CD4-positive, alpha-beta memory T cell (primary cell): ENCODE results near the gene IRAK2. TPM values are rescaled to one million over a fixed set of nuclear protein-coding genes. Genes with fewer than 3 reads are reported as not detected.
"Not testable (repeated sequence)": the region's sequence is repeated elsewhere in the genome, so short reads cannot be mapped to it uniquely, and the experiment has no call there.

Experiments used
- CTCF ChIA-PET: fragments of 350-600 bp; sonication (Branson Sonifier 250); formaldehyde crosslinking; loops from one replicate; lab custom pipeline; 2021; ENCODE audit warnings: inconsistent platforms; ENCODE audit not compliant: partially characterized antibody; lab: Charles Lee
- POLR2A ChIA-PET: fragments of 350-600 bp; sonication (Branson Sonifier 250); formaldehyde crosslinking; loops from one replicate; lab custom pipeline; 2021; ENCODE audit not compliant: partially characterized antibody; lab: Charles Lee
- DNase-seq, 5 donors: peaks; one replicate each; pipeline versions ENCODE4 v3.0.0 to v3.0.0-alpha.2; 2020 to 2022; ENCODE audit warnings: mixed read lengths in 1 of 5
- H3K27ac ChIP-seq: one replicate; pipeline ENCODE4 v1.7.0; 2013; ENCODE audit warnings: low read depth, low read length
- H3K27me3 ChIP-seq: 2 replicates; pipeline ENCODE4 v1.7.0; 2013; ENCODE audit warnings: mild to moderate bottlenecking, low read length, moderate library complexity; ENCODE audit not compliant: insufficient read depth
- H3K36me3 ChIP-seq: 2 replicates; pipeline ENCODE4 v1.7.0; 2013; ENCODE audit warnings: mild to moderate bottlenecking, low read length, moderate library complexity; ENCODE audit not compliant: insufficient read depth
- H3K4me1 ChIP-seq: 2 replicates; pipeline ENCODE4 v1.7.0; 2013; ENCODE audit warnings: mild to moderate bottlenecking, low read length, moderate library complexity; ENCODE audit not compliant: insufficient read depth
- H3K4me3 ChIP-seq, 2 donors: one replicate each; pipeline ENCODE4 v1.7.0; 2013; ENCODE audit warnings: low read length in 2 of 2, mild to moderate bottlenecking in 1 of 2
- H3K9me3 ChIP-seq, 2 donors: one replicate each; pipeline ENCODE4 v1.7.0; 2013; ENCODE audit warnings: low read length in 2 of 2, control low read depth in 1 of 2; ENCODE audit not compliant: control insufficient read depth in 1 of 2
- H3K27ac Mint-ChIP-seq, 7 donors: one replicate each; pipeline ENCODE4 v1.8.0; 2020 to 2021; ENCODE audit warnings: mixed read lengths in 7 of 7, mild to moderate bottlenecking in 6 of 7, inconsistent platforms in 3 of 7, moderate library complexity in 3 of 7
- H3K27me3 Mint-ChIP-seq, 2 donors: one replicate each; pipeline ENCODE4 v1.8.0; 2020 to 2021; ENCODE audit warnings: mixed read lengths in 2 of 2
- H3K36me3 Mint-ChIP-seq, 2 donors: one replicate each; pipeline ENCODE4 v1.8.0; 2020 to 2021; ENCODE audit warnings: mixed read lengths in 2 of 2, inconsistent platforms in 1 of 2, mild to moderate bottlenecking in 1 of 2
- H3K4me1 Mint-ChIP-seq, 4 donors: one replicate each; pipeline ENCODE4 v1.8.0; 2020 to 2021; ENCODE audit warnings: mixed read lengths in 4 of 4, mild to moderate bottlenecking in 1 of 4
- H3K4me3 Mint-ChIP-seq, 8 donors: one replicate each; pipeline ENCODE4 v1.8.0; 2020 to 2021; ENCODE audit warnings: mixed read lengths in 8 of 8, mild to moderate bottlenecking in 7 of 8, moderate library complexity in 6 of 8, inconsistent platforms in 3 of 8
- H3K9me3 Mint-ChIP-seq, 8 donors: one replicate each; pipeline ENCODE4 v1.8.0; 2020 to 2021; ENCODE audit warnings: mixed read lengths in 8 of 8, mild to moderate bottlenecking in 5 of 8, inconsistent platforms in 3 of 8, moderate library complexity in 1 of 8
- intact Hi-C: fragments of 100-400 bp; cut with micrococcal nuclease; formaldehyde crosslinking; loops from one replicate; pipeline ENCODE4 v1.15.1; 2023
- polyA plus RNA-seq, 2 donors: library from polyadenylated mRNA; unstranded; fragments of 300-500 nt; fragmentation: Illumina TruSeq; gene quantifications; one replicate each; pipeline ENCODE4 v1.2.3, GENCODE V29; 2021
- total RNA-seq, 2 experiments: library from RNA; stranded (reverse); gene quantifications; one replicate each; pipeline ENCODE4 v1.2.3, GENCODE V29; 2021

Gene IRAK2
- total and polyA plus RNA-seq, 4 experiments from 2014 or later = 4.4 to 5.8 (median 5.1) TPM

GRCh38 chr3:10158555-10158954 lies 6.2 kb upstream of the IRAK2 start:
- H3K36me3 Mint-ChIP-seq, H3K27me3 Mint-ChIP-seq, H3K27me3 ChIP-seq, H3K27ac ChIP-seq, H3K4me1 ChIP-seq, H3K9me3 ChIP-seq, intact Hi-C loops, H3K4me3 ChIP-seq, POLR2A ChIA-PET, H3K4me3 Mint-ChIP-seq, DNase-seq, H3K4me1 Mint-ChIP-seq, H3K27ac Mint-ChIP-seq, H3K9me3 Mint-ChIP-seq, H3K36me3 ChIP-seq: not testable (repeated sequence)
- CTCF ChIA-PET = interaction anchor here (0.8 kb wide), 1 partner anchor 66 kb away, joined by 3 read pairs; no protein-coding TSS in a partner anchor

GRCh38 chr3:10160346-10160745 lies 4.4 kb upstream of the IRAK2 start:
- H3K27ac Mint-ChIP-seq = peak overlapping the region in 1 of 7 donors; percentile 55
- no peaks in the 10 kb centered on the region for H3K27me3 Mint-ChIP-seq
- no peaks in the 10 kb centered on the region for H3K9me3 ChIP-seq
- H3K36me3 ChIP-seq = no peaks in the 10 kb centered on the region
- POLR2A ChIA-PET = interaction anchor here (7.5 kb wide), 1 partner anchor 33 kb away, joined by 47 read pairs; no protein-coding TSS in a partner anchor
- peaks cover 2 to 10% (median 4%) of the 10 kb centered on the region in 4 donors for H3K4me1 Mint-ChIP-seq
- DNase-seq = no peak
- H3K27ac ChIP-seq = no peak overlapping the region
- CTCF ChIA-PET = interaction anchor here (0.6 to 1.4 kb wide), 3 partner anchors 9 to 279 kb away, joined by 3 read pairs; no protein-coding TSS in a partner anchor
- no peak overlapping the region for H3K4me3 Mint-ChIP-seq
- intact Hi-C loops = no loop called here
- no peak overlapping the region for H3K4me3 ChIP-seq
- H3K27me3 ChIP-seq = no peaks in the 10 kb centered on the region
- no peaks in the 10 kb centered on the region for H3K9me3 Mint-ChIP-seq
- H3K4me1 ChIP-seq = peaks cover 11% of the 10 kb centered on the region
- H3K36me3 Mint-ChIP-seq = peaks cover 0 to 2% of the 10 kb centered on the region in 2 donors

GRCh38 chr3:10160925-10161324 lies 3.8 kb upstream of the IRAK2 start:
- Mint-ChIP-seq H3K4me1 (peaks cover 2 to 12% (median 5%) of the 10 kb centered on the region in 4 donors), H3K27ac (no peak overlapping the region)

DNA sequence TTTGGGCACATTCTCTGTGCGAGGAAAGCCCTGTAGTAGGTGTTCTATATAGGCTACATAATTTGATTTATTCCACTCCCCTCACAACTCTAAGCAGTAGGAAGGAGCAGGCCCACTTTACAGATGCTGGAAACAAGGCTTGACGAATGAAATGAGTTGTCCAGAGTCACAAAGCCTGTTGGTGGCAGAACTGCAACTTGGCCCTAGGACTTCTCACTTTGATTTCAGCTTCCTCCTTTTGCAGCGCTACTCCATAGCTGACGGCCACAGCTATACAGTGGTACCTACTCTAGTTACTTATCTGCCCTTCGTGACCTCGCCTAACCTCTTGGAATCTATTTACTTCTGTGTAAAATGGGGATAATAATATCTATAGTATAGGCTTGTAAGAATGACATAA lies 2.5 kb upstream of the IRAK2 start:
- Histone ChIP-seq H3K27ac (no peak overlapping the region), H3K4me3 (no peak overlapping the region), H3K27me3 (no peaks in the 10 kb centered on the region), H3K4me1 (peaks cover 16% of the 10 kb centered on the region), H3K36me3 (no peaks in the 10 kb centered on the region), H3K9me3 (no peaks in the 10 kb centered on the region)
- ChIA-PET POLR2A (interaction anchor here (7.5 kb wide), 1 partner anchor 32 kb away, joined by 47 read pairs; no protein-coding TSS in a partner anchor), CTCF (interaction anchor here (1.2 to 6.5 kb wide), 2 partner anchors 29 to 60 kb away, joined by 4 to 51 read pairs; no protein-coding TSS in a partner anchor)
- no peak for DNase-seq
- Mint-ChIP-seq H3K4me3 (peak overlapping the region in 1 of 8 donors; percentile 20), H3K27me3 (no peaks in the 10 kb centered on the region), H3K4me1 (peaks cover 12 to 25% (median 15%) of the 10 kb centered on the region in 4 donors), H3K9me3 (no peaks in the 10 kb centered on the region), H3K27ac (peak overlapping the region in 2 of 7 donors; percentile 1 to 5), H3K36me3 (peaks cover 3 to 4% of the 10 kb centered on the region in 2 donors)
- intact Hi-C loops = no loop called here

More at GRCh38 chr3:10160925-10161324, 3.8 kb upstream of the IRAK2 start:
- Histone ChIP-seq H3K4me1 (peaks cover 12% of the 10 kb centered on the region), H3K9me3 (no peaks in the 10 kb centered on the region), H3K4me3 (no peak overlapping the region), H3K27ac (no peak overlapping the region), H3K27me3 (no peaks in the 10 kb centered on the region), H3K36me3 (no peaks in the 10 kb centered on the region)
- Mint-ChIP-seq H3K4me3 (no peak overlapping the region), H3K27me3 (no peaks in the 10 kb centered on the region), H3K36me3 (no peaks in the 10 kb centered on the region), H3K9me3 (no peaks in the 10 kb centered on the region)
- intact Hi-C loops = no loop called here
- ChIA-PET CTCF (interaction anchor here (1.4 kb wide), 1 partner anchor 12 kb away, joined by 3 read pairs; no protein-coding TSS in a partner anchor), POLR2A (interaction anchor here (7.5 kb wide), 1 partner anchor 33 kb away, joined by 47 read pairs; no protein-coding TSS in a partner anchor)
- no peak for DNase-seq

- H3K9me3 Mint-ChIP-seq, H3K27me3 ChIP-seq, H3K36me3 ChIP-seq, DNase-seq, H3K27me3 Mint-ChIP-seq, H3K9me3 ChIP-seq: not testable (repeated sequence)
- peak overlapping the region; percentile 23 to 74 for H3K4me3 ChIP-seq
- CTCF ChIA-PET = interaction anchor here (0.9 to 6.5 kb wide), 12 partner anchors 12 to 158 kb away, joined by 3 to 51 read pairs (median 4); no protein-coding TSS in a partner anchor
- peaks cover 16% of the 10 kb centered on the region for H3K4me1 ChIP-seq
- Mint-ChIP-seq H3K27ac (peak overlapping the region in 3 of 7 donors; percentile 22 to 89 (median 46)), H3K4me3 (peak overlapping the region; percentile 82 to 93 (median 85)), H3K4me1 (peaks cover 12 to 32% (median 25%) of the 10 kb centered on the region in 4 donors), H3K36me3 (peaks cover 11 to 12% of the 10 kb centered on the region in 2 donors)
- intact Hi-C loops = loop anchor here (1.0 to 2.0 kb wide), 5 partner anchors 21 to 123 kb away; no protein-coding TSS in a partner anchor
- POLR2A ChIA-PET = interaction anchor here (0.9 to 7.5 kb wide), 11 partner anchors 9 to 231 kb away, joined by 3 to 47 read pairs (median 5); partner anchors contain the start of genes TATDN2 and VHL
- H3K27ac ChIP-seq = peak overlapping the region; percentile 74
Measured at GRCh38 chr3:10164201-10164545, 546 bp upstream of the IRAK2 start.

DNA sequence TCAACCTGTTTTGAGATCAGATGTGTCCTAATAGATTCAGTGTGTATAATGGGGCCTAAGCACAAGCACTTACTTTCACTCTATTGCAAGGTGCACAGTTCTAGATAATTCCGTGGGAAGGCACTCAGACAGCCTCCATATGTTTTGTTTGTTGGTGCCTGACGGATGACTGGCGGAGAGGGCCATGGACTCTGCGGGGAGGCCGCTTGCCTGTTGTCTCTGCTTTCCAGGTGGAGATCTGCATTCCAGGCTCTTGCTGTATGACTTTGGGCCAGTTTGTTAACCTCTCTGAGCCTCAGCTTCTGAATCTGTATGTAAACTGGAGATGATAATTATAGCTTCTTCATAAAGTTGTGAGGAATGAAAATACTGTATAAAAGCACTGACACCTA lies 1.5 kb downstream of the IRAK2 start:
- intact Hi-C loops = no loop called here
- ChIA-PET POLR2A (interaction anchor here (1.1 to 7.5 kb wide), 7 partner anchors 24 to 322 kb away, joined by 3 to 47 read pairs (median 11); partner anchors contain the start of genes RPUSD3, TATDN2 and VHL), CTCF (interaction anchor here (0.6 to 6.5 kb wide), 11 partner anchors 11 to 96 kb away, joined by 3 to 51 read pairs (median 4); partner anchors contain the start of gene TATDN2)
- no peaks in the 10 kb centered on the region for H3K9me3 ChIP-seq
- no peak overlapping the region for H3K4me3 ChIP-seq
- no peak for DNase-seq
- H3K27ac Mint-ChIP-seq = peak overlapping the region in 6 of 7 donors; percentile 30 to 85 (median 64)
- peak overlapping the region; percentile 77 to 96 (median 83) for H3K4me3 Mint-ChIP-seq
- peaks cover 11 to 30% of the 10 kb centered on the region in 2 donors for H3K36me3 Mint-ChIP-seq
- H3K27me3 ChIP-seq = no peaks in the 10 kb centered on the region
- H3K4me1 Mint-ChIP-seq = peaks cover 12 to 39% (median 26%) of the 10 kb centered on the region in 4 donors
- H3K4me1 ChIP-seq = peaks cover 16% of the 10 kb centered on the region
- no peaks in the 10 kb centered on the region for H3K27me3 Mint-ChIP-seq
- H3K36me3 ChIP-seq = no peaks in the 10 kb centered on the region
- peaks cover 0 to 11% (median 9%) of the 10 kb centered on the region in 8 donors for H3K9me3 Mint-ChIP-seq
- peak overlapping the region; percentile 15 for H3K27ac ChIP-seq

DNA sequence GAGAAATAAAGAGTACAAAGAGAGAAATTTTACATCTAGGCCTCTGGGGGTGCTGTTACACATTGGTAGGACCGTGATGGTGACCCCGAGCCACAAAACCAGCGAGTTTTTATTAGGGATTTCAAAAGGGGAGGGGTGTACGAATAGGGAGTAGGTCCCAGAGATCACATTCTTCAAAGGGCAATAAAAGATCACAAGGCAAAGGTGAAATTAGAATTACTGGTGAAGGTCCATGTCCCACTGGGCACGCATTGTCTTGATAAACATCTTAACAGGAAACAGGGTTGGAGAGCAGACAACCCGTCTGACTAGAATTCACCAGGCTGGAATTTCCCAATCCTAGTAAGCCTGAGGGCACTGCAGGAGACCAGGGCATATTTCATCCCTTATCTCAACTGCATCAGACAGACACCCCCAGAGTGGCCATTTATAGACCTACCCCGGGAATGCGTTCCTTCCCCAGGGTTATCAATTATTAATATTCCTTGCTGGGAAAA lies 4.3 kb downstream of the IRAK2 start:
- intact Hi-C loops = no loop called here
- DNase-seq = no peak
- no peaks in the 10 kb centered on the region for H3K27me3 Mint-ChIP-seq
- no peak overlapping the region for H3K4me3 Mint-ChIP-seq
- peak overlapping the region in 2 of 7 donors; percentile 12 to 52 for H3K27ac Mint-ChIP-seq
- H3K4me1 Mint-ChIP-seq = peaks cover 14 to 46% (median 28%) of the 10 kb centered on the region in 4 donors
- ChIA-PET CTCF (no interaction called here), POLR2A (interaction anchor here (1.3 kb wide), 1 partner anchor 94 kb away, joined by 3 read pairs; no protein-coding TSS in a partner anchor)
- no peaks in the 10 kb centered on the region for H3K36me3 ChIP-seq
- peaks cover 11% of the 10 kb centered on the region for H3K4me1 ChIP-seq
- no peak overlapping the region for H3K27ac ChIP-seq
- H3K9me3 Mint-ChIP-seq = peaks cover 0 to 11% (median 9%) of the 10 kb centered on the region in 8 donors
- peaks cover 11 to 31% of the 10 kb centered on the region in 2 donors for H3K36me3 Mint-ChIP-seq
- H3K4me3 ChIP-seq = no peak overlapping the region
- H3K27me3 ChIP-seq = no peaks in the 10 kb centered on the region
- no peaks in the 10 kb centered on the region for H3K9me3 ChIP-seq
